Heart left ventricle (tissue), 16 donors: Measurements from ENCODE around the gene CFH. TPM values are rescaled to one million over a fixed set of nuclear protein-coding genes. Genes with fewer than 3 reads are reported as not detected.
"Not testable (repeated sequence)": the region's sequence is repeated elsewhere in the genome, so short reads cannot be mapped to it uniquely, and the experiment has no call there.

Source experiments
- ATAC-seq, 4 donors: fragments of 200-7000 bp; cut with Tn5 transposase; one replicate each; pipeline ENCODE4 v1.9.1; 2020 to 2022; ENCODE audit warnings: moderate library complexity in 4 of 4, mild to moderate bottlenecking in 3 of 4, moderate number of reproducible peaks in 1 of 4
- DNase-seq, 5 donors: peaks; one replicate each; pipeline ENCODE4 v3.0.0-alpha.2; 2020
- H3K27ac ChIP-seq, 12 donors: fragments of 200-600 bp; sonication (generic) in 4 of 12; one replicate each; pipeline versions ENCODE4 v1.5.0 to v1.8.0; 2016 to 2022; ENCODE audit warnings: mild to moderate bottlenecking in 2 of 12
- H3K27me3 ChIP-seq, 9 donors: fragments of 200-600 bp; sonication (generic) in 2 of 9; one replicate each; pipeline versions ENCODE4 v1.5.1 to v1.8.0; 2016 to 2022; ENCODE audit warnings: mild to moderate bottlenecking in 3 of 9
- H3K36me3 ChIP-seq, 9 donors: fragments of 200-600 bp; sonication (generic) in 2 of 9; one replicate each; pipeline versions ENCODE4 v1.5.0 to v1.8.0; 2018 to 2022; ENCODE audit warnings: mild to moderate bottlenecking in 2 of 9
- H3K4me1 ChIP-seq, 12 donors: fragments of 200-600 bp; sonication (generic) in 4 of 12; one replicate each; pipeline versions ENCODE4 v1.5.0 to v1.8.0; 2016 to 2022; ENCODE audit warnings: mild to moderate bottlenecking in 3 of 12
- H3K4me3 ChIP-seq, 12 donors: fragments of 200-600 bp; sonication (generic) in 4 of 12; one replicate each; pipeline versions ENCODE4 v1.5.0 to v1.8.0; 2017 to 2022; ENCODE audit warnings: mild to moderate bottlenecking in 9 of 12, moderate library complexity in 4 of 12
- H3K9me3 ChIP-seq, 12 donors: fragments of 200-600 bp; sonication (generic) in 4 of 12; one replicate each; pipeline versions ENCODE4 v1.5.0 to v1.8.0; 2016 to 2022; ENCODE audit warnings: mild to moderate bottlenecking in 1 of 12
- POLR2A ChIP-seq, 2 donors: fragments of 450-650 bp; IDR thresholded peaks; one replicate each; pipeline ENCODE4 v1.6.1; 2017; ENCODE audit warnings: antibody characterized with exemption in 2 of 2, mild to moderate bottlenecking in 2 of 2, moderate library complexity in 2 of 2
- WGBS, 4 donors: extraction: QIAGEN DNeasy Blood & Tissue Kit in 2 of 4; methylation state at CpG; one replicate each; pipeline versions ENCODE4 v1.1.5 to v1.1.7; 2013 to 2018; 5-methylcytosine and 5-hydroxymethylcytosine counted together
- intact Hi-C, 10 donors: fragments of 100-400 bp; cut with DNase I; formaldehyde crosslinking; loops; one replicate each; pipeline versions ENCODE4 v1.11.1 to v1.14.2; 2022
- polyA plus RNA-seq, 2 donors: library from polyadenylated mRNA; stranded (reverse); fragments of 200-250 nt; gene quantifications; one replicate each; pipeline ENCODE4 v1.2.3, GENCODE V29; 2013
- total RNA-seq, 9 donors: library from RNA; depleted of rRNA in 2 of 9; stranded (reverse); fragments of >200 nt in 2 of 9; fragmentation: NEBNext Ultra II Directional in 3 of 9; extraction: Animal tissue kit (Norgen Biotek cat#: 25700) in 3 of 9; gene quantifications; one replicate each; pipeline versions ENCODE4 v1.1.0 to v1.2.4, GENCODE V29; 2016 to 2023
- TF ChIP-seq, protein P1 (sequence below), 12 donors: fragments of 200-600 bp; sonication (generic) in 4 of 12; IDR thresholded peaks; one replicate each; pipeline versions ENCODE4 v1.5.0 to v1.8.0; 2018 to 2022; ENCODE audit warnings: antibody characterized with exemption in 12 of 12, mild to moderate bottlenecking in 5 of 12
- donor health status: ischemic (EF 13 %, LVEDD 7.1; RV severe dilation, severe dysfunction).
- donor health status: healthy with polysubstance abuse.
- donor health status: DM: no; HTN: yes; CAD: no.
- donor health status: DM: no; HTN: no; CAD: no.
- donor health status: ischemic (EF 25% LVEDD 6.9; RV normal size, moderate dysfunction).
- donor health status: ischemic (EF 25% LVEDD 5.7; RV mildly dilated, moderate dysfunction).
- donor health status: healthy.
- donor health status: DM: yes; HTN: yes; CAD: no.
- donor health status: ischemic (EF 35%, LVEDD 5.7; RV mildly dilated, moderate dysfunction).
- donor health status: nonischemic (EF 11% LVEDD 7.7; RV severe dilation, severe dysfunction).
- donor health status: DM: yes; HTN: yes; CAD: no.
- donor health status: PGD.
- donor health status: ischemic (EF 29% LVEDD 5.4; RV normal size, mild dysfunction).
- donor health status: nonischemic (EF 23%, LVEDD 6.1; RV moderate dilation, normal function).

The CFH gene
- total and polyA plus RNA-seq, 11 donors: 7.2 to 141 (median 25.6) TPM

DNA sequence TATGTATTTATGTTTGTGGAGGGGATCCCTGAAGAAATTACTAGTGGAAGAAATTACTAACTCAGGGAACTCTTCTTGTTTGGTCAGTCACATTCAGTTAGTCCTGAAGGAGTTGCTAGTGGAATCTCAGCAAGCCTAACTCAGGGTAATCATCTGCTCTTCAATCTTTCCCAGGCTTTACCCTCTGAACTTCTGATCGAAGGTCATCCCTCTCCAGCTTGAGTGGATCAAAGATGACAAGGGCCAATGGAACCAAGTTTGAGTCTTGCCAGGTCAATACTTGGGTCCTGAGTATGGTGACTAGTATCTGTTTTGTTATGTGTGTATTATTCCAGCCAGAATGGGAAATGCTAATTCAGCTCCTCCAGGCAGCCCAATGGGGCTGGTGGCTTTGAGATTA is 49.3 kb downstream of the CFH start:
- peaks cover 0 to 55% (median 6%) of the 10 kb centered on the region in 9 donors for H3K36me3 ChIP-seq
- no peak overlapping the region for H3K4me3 ChIP-seq
- H3K27ac ChIP-seq: no peak overlapping the region
- WGBS, 4 donors: 71 to 83% (median 76%) methylated on average over 1 of the region's 1 CpG
- TF ChIP-seq, protein P1, sequence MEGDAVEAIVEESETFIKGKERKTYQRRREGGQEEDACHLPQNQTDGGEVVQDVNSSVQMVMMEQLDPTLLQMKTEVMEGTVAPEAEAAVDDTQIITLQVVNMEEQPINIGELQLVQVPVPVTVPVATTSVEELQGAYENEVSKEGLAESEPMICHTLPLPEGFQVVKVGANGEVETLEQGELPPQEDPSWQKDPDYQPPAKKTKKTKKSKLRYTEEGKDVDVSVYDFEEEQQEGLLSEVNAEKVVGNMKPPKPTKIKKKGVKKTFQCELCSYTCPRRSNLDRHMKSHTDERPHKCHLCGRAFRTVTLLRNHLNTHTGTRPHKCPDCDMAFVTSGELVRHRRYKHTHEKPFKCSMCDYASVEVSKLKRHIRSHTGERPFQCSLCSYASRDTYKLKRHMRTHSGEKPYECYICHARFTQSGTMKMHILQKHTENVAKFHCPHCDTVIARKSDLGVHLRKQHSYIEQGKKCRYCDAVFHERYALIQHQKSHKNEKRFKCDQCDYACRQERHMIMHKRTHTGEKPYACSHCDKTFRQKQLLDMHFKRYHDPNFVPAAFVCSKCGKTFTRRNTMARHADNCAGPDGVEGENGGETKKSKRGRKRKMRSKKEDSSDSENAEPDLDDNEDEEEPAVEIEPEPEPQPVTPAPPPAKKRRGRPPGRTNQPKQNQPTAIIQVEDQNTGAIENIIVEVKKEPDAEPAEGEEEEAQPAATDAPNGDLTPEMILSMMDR (IDR thresholded peaks at IDR 0.05): no peak
- no peak for TF ChIP-seq POLR2A (IDR thresholded peaks at IDR 0.05)
- intact Hi-C loops: no loop called here
- ATAC-seq: no peak
- H3K9me3 ChIP-seq: no peaks in the 10 kb centered on the region
- no peak for DNase-seq
- H3K27me3 ChIP-seq: no peaks in the 10 kb centered on the region
- no peaks in the 10 kb centered on the region for H3K4me1 ChIP-seq

DNA sequence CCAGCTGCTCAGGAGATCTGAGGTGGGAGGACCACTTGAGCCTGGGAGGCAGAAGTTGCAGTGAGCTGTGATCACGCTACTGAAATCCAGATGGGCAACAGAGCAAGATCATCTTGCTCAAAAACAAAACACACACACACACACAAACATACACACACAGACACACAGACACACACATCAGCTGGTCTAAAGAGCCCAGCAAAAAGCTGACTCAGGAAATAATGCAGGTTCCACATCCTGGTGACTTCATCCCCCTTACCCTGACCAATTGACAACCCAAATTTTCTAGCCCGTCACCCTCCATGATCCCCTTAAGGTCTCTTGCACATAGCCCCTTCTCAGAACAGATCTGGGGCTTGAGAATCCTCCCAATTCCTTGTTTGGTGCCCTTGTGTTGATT is 58.0 kb downstream of the CFH start:
- H3K4me1 ChIP-seq, DNase-seq, intact Hi-C loops, H3K27me3 ChIP-seq, ATAC-seq, H3K4me3 ChIP-seq, H3K27ac ChIP-seq, H3K9me3 ChIP-seq: not testable (repeated sequence)
- WGBS, 4 donors: 73 to 89% (median 84%) methylated on average over 2 of the region's 2 CpGs
- H3K36me3 ChIP-seq: peaks cover 0 to 18% (median 0%) of the 10 kb centered on the region in 9 donors

GRCh38 chr1:196717868-196718267 is 66.0 kb downstream of the CFH start:
- no peak overlapping the region for H3K4me3 ChIP-seq
- intact Hi-C loops: no loop called here
- ATAC-seq (no peak), DNase-seq (no peak)
- H3K36me3 ChIP-seq: peaks cover 0 to 27% (median 0%) of the 10 kb centered on the region in 9 donors
- no peak overlapping the region for H3K27ac ChIP-seq
- H3K27me3 ChIP-seq: peaks cover 0 to 2% (median 0%) of the 10 kb centered on the region in 9 donors
- H3K9me3 ChIP-seq: no peaks in the 10 kb centered on the region
- no peaks in the 10 kb centered on the region for H3K4me1 ChIP-seq
- TF ChIP-seq, protein P1 (IDR thresholded peaks at IDR 0.05): no peak
- no peak for TF ChIP-seq POLR2A (IDR thresholded peaks at IDR 0.05)
- WGBS, 4 donors: 73 to 86% (median 80%) methylated on average over 2 of the region's 2 CpGs

- Histone ChIP-seq H3K27me3 (peaks cover 0 to 1% (median 0%) of the 10 kb centered on the region in 9 donors), H3K4me1 (no peaks in the 10 kb centered on the region), H3K4me3 (no peak overlapping the region), H3K27ac (no peak overlapping the region), H3K36me3 (peaks cover 0 to 27% (median 0%) of the 10 kb centered on the region in 9 donors), H3K9me3 (no peaks in the 10 kb centered on the region)
- ATAC-seq (no peak), DNase-seq (peak in 1 of 5 donors; percentile 53)
- no peak for TF ChIP-seq POLR2A (IDR thresholded peaks at IDR 0.05)
- TF ChIP-seq, protein P1 (IDR thresholded peaks at IDR 0.05): peak in 8 of 12 donors; percentile 7 to 48 (median 36)
- WGBS, 4 donors: 79 to 84% (median 81%) methylated on average over 13 to 14 of the region's 14 CpGs
- intact Hi-C loops: no loop called here
Measured at GRCh38 chr1:196723325-196724185, 71.7 kb downstream of the CFH start.
